ENCODE measurements around the gene SYNE2. TPM values are rescaled to one million over a fixed set of nuclear protein-coding genes. Genes with fewer than 3 reads are reported as not detected.

SYNE2 gene
- total RNA-seq, 1 donor from 2014 or later, result 105 TPM

DNA sequence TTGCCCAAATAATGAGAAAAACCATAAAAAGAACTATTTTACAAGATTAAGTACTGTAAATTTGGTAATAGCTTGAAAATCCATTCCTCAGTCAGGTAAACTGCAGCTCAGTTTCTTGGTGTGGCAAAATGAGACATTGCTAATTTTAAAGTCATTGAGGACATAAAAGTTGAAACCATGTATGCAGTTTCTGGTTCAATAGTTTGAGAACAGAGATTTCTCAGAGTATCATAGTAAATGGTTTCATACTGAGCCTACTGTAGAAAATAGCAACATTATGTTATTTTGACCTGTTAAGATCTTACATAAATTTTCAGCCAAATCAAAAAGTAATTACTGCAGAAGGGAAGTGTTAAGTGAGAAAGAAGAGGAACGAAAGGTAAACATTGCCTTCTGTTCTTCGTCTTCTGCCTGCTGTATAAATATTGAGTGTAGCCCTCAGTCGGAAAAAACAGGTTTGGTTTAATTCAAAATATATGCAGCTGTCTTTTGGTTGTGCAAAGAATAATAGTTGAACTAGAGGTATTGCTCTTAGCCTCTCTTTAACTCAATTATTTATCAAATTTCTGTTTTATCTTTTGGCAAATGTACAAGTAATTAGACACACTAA lies 119.6 kb downstream of the SYNE2 start:
- Histone ChIP-seq H3K4me2 (no peak overlapping the region), H3K36me3 (no peaks in the 10 kb centered on the region), H3K4me1 (no peaks in the 10 kb centered on the region), H3F3A (ENCODE audit: low read depth) (no peaks in the 10 kb centered on the region), H2AFZ (replicated peaks) (no peak overlapping the region), H3K27ac (no peak overlapping the region), H3K9me3 (ENCODE audit: low read depth) (no peaks in the 10 kb centered on the region), H3K79me2 (ENCODE audit: low read depth) (no peaks in the 10 kb centered on the region), H4K20me1 (ENCODE audit: low read depth) (no peaks in the 10 kb centered on the region), H3K9ac (no peak overlapping the region), H3K27me3 (no peaks in the 10 kb centered on the region), H3K4me3 (no peak overlapping the region)
- H3K27ac Mint-ChIP-seq, result no peak overlapping the region
- H3K9me3 Mint-ChIP-seq, result no peaks in the 10 kb centered on the region
- H3K4me3 Mint-ChIP-seq, result no peak overlapping the region
- H3K27me3 Mint-ChIP-seq (ENCODE audit: insufficient read depth, low read depth), result peaks cover 2% of the 10 kb centered on the region
- peaks cover 17% of the 10 kb centered on the region for H3K36me3 Mint-ChIP-seq
- TF ChIP-seq EZH2 (IDR thresholded peaks at IDR 0.05), result no peak
- no peak for TF ChIP-seq EZH2phosphoT487 (IDR thresholded peaks at IDR 0.05)
- TF ChIP-seq CTCF (IDR thresholded peaks at IDR 0.05), result no peak
- no peaks in the 10 kb centered on the region for H3K4me1 Mint-ChIP-seq
- no peak for DNase-seq (ENCODE audit: low spot score)

GRCh38 chr14:63974176-63974575 lies 121.4 kb downstream of the SYNE2 start:
- Histone ChIP-seq H3K9me3 (ENCODE audit: low read depth) (no peaks in the 10 kb centered on the region), H3K27me3 (no peaks in the 10 kb centered on the region), H3K36me3 (peaks cover 10% of the 10 kb centered on the region), H4K20me1 (ENCODE audit: low read depth) (no peaks in the 10 kb centered on the region), H3K9ac (no peak overlapping the region), H3K27ac (no peak overlapping the region), H3K4me3 (no peak overlapping the region), H2AFZ (replicated peaks) (no peak overlapping the region), H3K4me1 (no peaks in the 10 kb centered on the region), H3K4me2 (no peak overlapping the region), H3K79me2 (ENCODE audit: low read depth) (no peaks in the 10 kb centered on the region), H3F3A (ENCODE audit: low read depth) (no peaks in the 10 kb centered on the region)
- no peak overlapping the region for H3K27ac Mint-ChIP-seq
- H3K9me3 Mint-ChIP-seq, result no peaks in the 10 kb centered on the region
- H3K36me3 Mint-ChIP-seq, result peaks cover 21% of the 10 kb centered on the region
- H3K4me3 Mint-ChIP-seq, result no peak overlapping the region
- no peaks in the 10 kb centered on the region for H3K27me3 Mint-ChIP-seq (ENCODE audit: insufficient read depth, low read depth)
- DNase-seq (ENCODE audit: low spot score), result no peak
- TF ChIP-seq EZH2 (IDR thresholded peaks at IDR 0.05), result no peak
- TF ChIP-seq CTCF (IDR thresholded peaks at IDR 0.05), result no peak
- TF ChIP-seq EZH2phosphoT487 (IDR thresholded peaks at IDR 0.05), result no peak
- H3K4me1 Mint-ChIP-seq, result no peaks in the 10 kb centered on the region

GRCh38 chr14:63981569-63981968 lies 128.8 kb downstream of the SYNE2 start:
- no peak for DNase-seq (ENCODE audit: low spot score)
- Histone ChIP-seq H3K27ac (no peak overlapping the region), H3K9me3 (ENCODE audit: low read depth) (no peaks in the 10 kb centered on the region), H4K20me1 (ENCODE audit: low read depth) (no peaks in the 10 kb centered on the region), H3K79me2 (ENCODE audit: low read depth) (no peaks in the 10 kb centered on the region), H3K9ac (no peak overlapping the region), H3K4me3 (no peak overlapping the region), H3K4me1 (no peaks in the 10 kb centered on the region), H3K4me2 (no peak overlapping the region), H2AFZ (replicated peaks) (no peak overlapping the region), H3K36me3 (peaks cover 28% of the 10 kb centered on the region), H3K27me3 (no peaks in the 10 kb centered on the region), H3F3A (ENCODE audit: low read depth) (no peaks in the 10 kb centered on the region)
- Mint-ChIP-seq H3K4me3 (no peak overlapping the region), H3K9me3 (no peaks in the 10 kb centered on the region), H3K27ac (no peak overlapping the region), H3K27me3 (ENCODE audit: insufficient read depth, low read depth) (no peaks in the 10 kb centered on the region), H3K4me1 (peaks cover 1% of the 10 kb centered on the region), H3K36me3 (peaks cover 18% of the 10 kb centered on the region)
- TF ChIP-seq EZH2phosphoT487 (IDR thresholded peaks at IDR 0.05) (no peak), EZH2 (IDR thresholded peaks at IDR 0.05) (no peak), CTCF (IDR thresholded peaks at IDR 0.05) (no peak)

All from neural progenitor cell (in vitro differentiated cells).